GM23338 (cell line): Measurements from ENCODE around the gene GRIN2A. TPM values are rescaled to one million over a fixed set of nuclear protein-coding genes. Genes with fewer than 3 reads are reported as not detected.

Experiments
- ATAC-seq: fragments of 200-7000 bp; cut with Tn5 transposase; 3 replicates; pipeline ENCODE4 v1.9.1; 2020
- DNase-seq: peaks from one replicate; pipeline ENCODE4 v3.0.0-alpha.2; 2015; ENCODE audit warnings: low spot score
- H2AFZ ChIP-seq: fragments of 200-600 bp; sonication (generic); 2 replicates; pipeline ENCODE4 v1.8.0; 2016; ENCODE audit warnings: antibody characterized with exemption, mild to moderate bottlenecking, moderate library complexity
- H3F3A ChIP-seq: fragments of 200-600 bp; sonication (generic); replicated peaks from 2 replicates; pipeline ENCODE4 v1.8.0; 2017; ENCODE audit warnings: antibody characterized with exemption, mixed run types, low read depth
- H3K27ac ChIP-seq: fragments of 200-600 bp; sonication (generic); 2 replicates; pipeline ENCODE4 v1.6.1; 2016; ENCODE audit warnings: low read depth
- H3K27me3 ChIP-seq: fragments of 200-600 bp; sonication (generic); 2 replicates; pipeline ENCODE4 v1.8.0; 2016; ENCODE audit warnings: mild to moderate bottlenecking, mixed run types, moderate library complexity; ENCODE audit not compliant: insufficient read depth
- H3K36me3 ChIP-seq: fragments of 200-600 bp; sonication (generic); 2 replicates; pipeline ENCODE4 v1.8.0; 2016; ENCODE audit warnings: mild to moderate bottlenecking; ENCODE audit not compliant: insufficient read depth
- H3K4me1 ChIP-seq: fragments of 200-600 bp; sonication (generic); 2 replicates; pipeline ENCODE4 v1.8.0; 2016; ENCODE audit warnings: mild to moderate bottlenecking, moderate library complexity; ENCODE audit not compliant: insufficient read depth
- H3K4me2 ChIP-seq: fragments of 200-600 bp; sonication (generic); 2 replicates; pipeline ENCODE4 v1.7.1; 2017; ENCODE audit warnings: mixed run types
- H3K4me3 ChIP-seq: fragments of 200-600 bp; sonication (generic); 2 replicates; pipeline ENCODE4 v1.6.1; 2016; ENCODE audit warnings: mixed run types
- H3K79me2 ChIP-seq: fragments of 200-600 bp; sonication (generic); replicated peaks from 2 replicates; pipeline ENCODE4 v1.8.0; 2017; ENCODE audit warnings: mild to moderate bottlenecking; ENCODE audit not compliant: insufficient read depth
- H3K9me2 ChIP-seq: fragments of 200-600 bp; sonication (generic); 2 replicates; pipeline ENCODE4 v1.8.0; 2017; ENCODE audit not compliant: insufficient read depth
- H4K20me1 ChIP-seq: fragments of 200-600 bp; sonication (generic); replicated peaks from 2 replicates; pipeline ENCODE4 v1.8.0; 2017; ENCODE audit warnings: mild to moderate bottlenecking; ENCODE audit not compliant: insufficient read depth
- H3K27ac Mint-ChIP-seq: 2 replicates; pipeline ENCODE4 v1.8.0; 2020; ENCODE audit warnings: inconsistent platforms, mild to moderate bottlenecking, moderate library complexity, mixed read lengths
- H3K27me3 Mint-ChIP-seq: 3 replicates; pipeline ENCODE4 v1.8.0; 2022; ENCODE audit warnings: low read depth, mild to moderate bottlenecking, moderate library complexity, mixed read lengths, inconsistent platforms; ENCODE audit not compliant: insufficient read depth, poor library complexity
- H3K36me3 Mint-ChIP-seq: 3 replicates; pipeline ENCODE4 v1.8.0; 2021; ENCODE audit warnings: low read depth, mild to moderate bottlenecking, inconsistent platforms, moderate library complexity, mixed read lengths
- H3K4me1 Mint-ChIP-seq: 3 replicates; pipeline ENCODE4 v1.8.0; 2020; ENCODE audit warnings: mild to moderate bottlenecking, inconsistent platforms, mixed read lengths
- H3K4me3 Mint-ChIP-seq: 3 replicates; pipeline ENCODE4 v1.8.0; 2021; ENCODE audit warnings: moderate library complexity, mild to moderate bottlenecking, inconsistent platforms, mixed read lengths
- H3K9me3 Mint-ChIP-seq: 3 replicates; pipeline ENCODE4 v1.8.0; 2020; ENCODE audit warnings: moderate library complexity, mild to moderate bottlenecking, inconsistent platforms, mixed read lengths
- CTCF ChIP-seq, 2 experiments: fragments of 200-600 bp in 1 of 2; sonication (generic) in 1 of 2; conservative IDR thresholded peaks; 2 replicates each; pipeline versions ENCODE4 v1.5.1 to v1.6.1; 2016 to 2017; ENCODE audit warnings: antibody characterized with exemption in 2 of 2, low read depth in 2 of 2, mild to moderate bottlenecking in 2 of 2, moderate library complexity in 1 of 2
- ETS1 ChIP-seq: IDR thresholded peaks from 2 replicates; pipeline ENCODE4 v1.6.1; 2016; ENCODE audit warnings: antibody characterized with exemption
- STAT1 ChIP-seq: IDR thresholded peaks from one replicate; pipeline ENCODE4 v1.6.1; 2016; ENCODE audit warnings: antibody characterized with exemption; ENCODE audit not compliant: unreplicated experiment
- polyA plus RNA-seq: library from polyadenylated mRNA; unstranded; fragments of >200 nt; fragmentation: Nextera tagmentation; extraction: Ambion mirVana; gene quantifications from 2 replicates; pipeline ENCODE4 v1.2.1, GENCODE V29; 2016
- total RNA-seq: library from RNA; depleted of rRNA; stranded (reverse); fragments of >200 nt; shearing (Covaris generic); gene quantifications from 2 replicates; pipeline ENCODE4 v1.2.3, GENCODE V29; 2014
- TF ChIP-seq, protein P1 (sequence below): fragments of 250-450 bp; sonication (Bioruptor Pico); IDR thresholded peaks from 2 replicates; pipeline ENCODE4 v1.5.0; 2020; ENCODE audit warnings: mild to moderate bottlenecking, moderate library complexity

GRIN2A gene
- total and polyA plus RNA-seq, 2 experiments from 2014 or later = 0.89 to 5.1 TPM

DNA sequence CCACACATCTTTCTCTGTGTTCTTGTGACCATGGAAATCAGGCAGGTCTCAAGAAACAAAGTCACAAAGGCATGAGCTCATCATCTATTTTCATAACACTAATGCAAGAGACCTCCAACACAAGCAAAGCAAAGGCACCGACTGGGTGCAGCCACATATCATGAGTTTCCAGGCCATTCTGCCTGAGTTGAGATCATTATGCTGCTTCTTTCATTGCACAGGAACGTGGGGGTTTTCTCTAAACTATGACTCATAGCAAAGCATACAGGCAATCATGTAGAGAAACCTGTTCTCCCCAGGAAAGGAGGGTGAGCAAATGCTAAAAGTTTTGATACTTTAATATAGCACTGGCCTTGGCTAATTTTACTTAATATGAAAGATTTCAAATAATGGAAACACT, 60.7 kb downstream of the GRIN2A start (continued):
- TF ChIP-seq, protein P1, sequence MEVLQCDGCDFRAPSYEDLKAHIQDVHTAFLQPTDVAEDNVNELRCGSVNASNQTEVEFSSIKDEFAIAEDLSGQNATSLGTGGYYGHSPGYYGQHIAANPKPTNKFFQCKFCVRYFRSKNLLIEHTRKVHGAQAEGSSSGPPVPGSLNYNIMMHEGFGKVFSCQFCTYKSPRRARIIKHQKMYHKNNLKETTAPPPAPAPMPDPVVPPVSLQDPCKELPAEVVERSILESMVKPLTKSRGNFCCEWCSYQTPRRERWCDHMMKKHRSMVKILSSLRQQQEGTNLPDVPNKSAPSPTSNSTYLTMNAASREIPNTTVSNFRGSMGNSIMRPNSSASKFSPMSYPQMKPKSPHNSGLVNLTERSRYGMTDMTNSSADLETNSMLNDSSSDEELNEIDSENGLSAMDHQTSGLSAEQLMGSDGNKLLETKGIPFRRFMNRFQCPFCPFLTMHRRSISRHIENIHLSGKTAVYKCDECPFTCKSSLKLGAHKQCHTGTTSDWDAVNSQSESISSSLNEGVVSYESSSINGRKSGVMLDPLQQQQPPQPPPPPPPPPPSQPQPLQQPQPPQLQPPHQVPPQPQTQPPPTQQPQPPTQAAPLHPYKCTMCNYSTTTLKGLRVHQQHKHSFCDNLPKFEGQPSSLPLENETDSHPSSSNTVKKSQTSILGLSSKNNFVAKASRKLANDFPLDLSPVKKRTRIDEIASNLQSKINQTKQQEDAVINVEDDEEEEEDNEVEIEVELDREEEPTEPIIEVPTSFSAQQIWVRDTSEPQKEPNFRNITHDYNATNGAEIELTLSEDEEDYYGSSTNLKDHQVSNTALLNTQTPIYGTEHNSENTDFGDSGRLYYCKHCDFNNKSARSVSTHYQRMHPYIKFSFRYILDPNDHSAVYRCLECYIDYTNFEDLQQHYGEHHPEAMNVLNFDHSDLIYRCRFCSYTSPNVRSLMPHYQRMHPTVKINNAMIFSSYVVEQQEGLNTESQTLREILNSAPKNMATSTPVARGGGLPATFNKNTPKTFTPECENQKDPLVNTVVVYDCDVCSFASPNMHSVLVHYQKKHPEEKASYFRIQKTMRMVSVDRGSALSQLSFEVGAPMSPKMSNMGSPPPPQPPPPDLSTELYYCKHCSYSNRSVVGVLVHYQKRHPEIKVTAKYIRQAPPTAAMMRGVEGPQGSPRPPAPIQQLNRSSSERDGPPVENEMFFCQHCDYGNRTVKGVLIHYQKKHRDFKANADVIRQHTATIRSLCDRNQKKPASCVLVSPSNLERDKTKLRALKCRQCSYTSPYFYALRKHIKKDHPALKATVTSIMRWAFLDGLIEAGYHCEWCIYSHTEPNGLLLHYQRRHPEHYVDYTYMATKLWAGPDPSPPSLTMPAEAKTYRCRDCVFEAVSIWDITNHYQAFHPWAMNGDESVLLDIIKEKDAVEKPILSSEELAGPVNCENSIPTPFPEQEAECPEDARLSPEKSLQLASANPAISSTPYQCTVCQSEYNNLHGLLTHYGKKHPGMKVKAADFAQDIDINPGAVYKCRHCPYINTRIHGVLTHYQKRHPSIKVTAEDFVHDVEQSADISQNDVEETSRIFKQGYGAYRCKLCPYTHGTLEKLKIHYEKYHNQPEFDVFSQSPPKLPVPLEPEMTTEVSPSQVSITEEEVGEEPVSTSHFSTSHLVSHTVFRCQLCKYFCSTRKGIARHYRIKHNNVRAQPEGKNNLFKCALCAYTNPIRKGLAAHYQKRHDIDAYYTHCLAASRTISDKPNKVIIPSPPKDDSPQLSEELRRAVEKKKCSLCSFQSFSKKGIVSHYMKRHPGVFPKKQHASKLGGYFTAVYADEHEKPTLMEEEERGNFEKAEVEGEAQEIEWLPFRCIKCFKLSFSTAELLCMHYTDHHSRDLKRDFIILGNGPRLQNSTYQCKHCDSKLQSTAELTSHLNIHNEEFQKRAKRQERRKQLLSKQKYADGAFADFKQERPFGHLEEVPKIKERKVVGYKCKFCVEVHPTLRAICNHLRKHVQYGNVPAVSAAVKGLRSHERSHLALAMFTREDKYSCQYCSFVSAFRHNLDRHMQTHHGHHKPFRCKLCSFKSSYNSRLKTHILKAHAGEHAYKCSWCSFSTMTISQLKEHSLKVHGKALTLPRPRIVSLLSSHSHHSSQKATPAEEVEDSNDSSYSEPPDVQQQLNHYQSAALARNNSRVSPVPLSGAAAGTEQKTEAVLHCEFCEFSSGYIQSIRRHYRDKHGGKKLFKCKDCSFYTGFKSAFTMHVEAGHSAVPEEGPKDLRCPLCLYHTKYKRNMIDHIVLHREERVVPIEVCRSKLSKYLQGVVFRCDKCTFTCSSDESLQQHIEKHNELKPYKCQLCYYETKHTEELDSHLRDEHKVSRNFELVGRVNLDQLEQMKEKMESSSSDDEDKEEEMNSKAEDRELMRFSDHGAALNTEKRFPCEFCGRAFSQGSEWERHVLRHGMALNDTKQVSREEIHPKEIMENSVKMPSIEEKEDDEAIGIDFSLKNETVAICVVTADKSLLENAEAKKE (CRISPR knock-in tag) = no peak
- TF ChIP-seq ETS1 (no peak), CTCF (conservative IDR thresholded peaks at IDR 0.05; ENCODE audit: low read depth in 2 of 2) (no peak)

- H3F3A ChIP-seq = no peaks in the 10 kb centered on the region
- H3K36me3 ChIP-seq = no peaks in the 10 kb centered on the region
- H3K4me1 ChIP-seq = peaks cover 7% of the 10 kb centered on the region
- DNase-seq (no peak), ATAC-seq (no peak)
- H3K36me3 Mint-ChIP-seq = no peaks in the 10 kb centered on the region
- H3K9me3 Mint-ChIP-seq = no peaks in the 10 kb centered on the region
- no peaks in the 10 kb centered on the region for H3K27me3 ChIP-seq
- no peak overlapping the region for H3K4me2 ChIP-seq
- H3K4me1 Mint-ChIP-seq = peaks cover 22% of the 10 kb centered on the region
- H4K20me1 ChIP-seq = no peaks in the 10 kb centered on the region
- H3K27ac Mint-ChIP-seq = no peak overlapping the region
- H3K27me3 Mint-ChIP-seq = no peaks in the 10 kb centered on the region
- no peak overlapping the region for H3K4me3 ChIP-seq
- H3K79me2 ChIP-seq = no peaks in the 10 kb centered on the region
- no peak overlapping the region for H2AFZ ChIP-seq
- no peak overlapping the region for H3K4me3 Mint-ChIP-seq
- no peak overlapping the region for H3K27ac ChIP-seq
- peaks cover 5% of the 10 kb centered on the region; the same call in 1 of the 2 replicates for H3K9me2 ChIP-seq
- TF ChIP-seq ETS1 (no peak), STAT1 (no peak)
- TF ChIP-seq, protein P1 (CRISPR knock-in tag) = no peak
These were observed 61.3 kb downstream of the GRIN2A start for GRCh38 chr16:10120953-10121352.
